Measurements from ENCODE around the gene FSIP1. TPM values are rescaled to one million over a fixed set of nuclear protein-coding genes. Genes with fewer than 3 reads are reported as not detected.

FSIP1 gene
- total and polyA plus RNA-seq, 12 donors: 0.15 to 4.4 (median 0.89) TPM

DNA sequence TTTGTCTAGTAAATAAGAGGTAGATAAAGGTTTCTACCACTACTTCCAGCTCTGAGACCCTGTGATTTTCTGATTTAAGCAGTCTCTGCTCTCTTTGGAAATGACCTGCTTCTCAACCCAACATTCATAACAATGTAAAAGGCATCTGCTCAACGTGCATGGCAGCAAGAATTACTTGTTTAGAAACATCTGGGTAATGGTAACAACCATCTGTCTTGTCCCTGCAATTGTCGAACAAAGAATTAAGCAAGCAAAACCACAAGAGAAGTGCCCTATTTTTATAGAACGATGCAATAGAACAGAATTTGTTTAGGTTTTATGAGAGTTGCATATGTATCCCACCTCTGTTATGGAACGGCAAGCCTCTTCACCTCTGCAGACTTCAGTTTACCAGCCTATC lies 7.1 kb upstream of the FSIP1 start:
- Histone ChIP-seq H3K27ac (no peak overlapping the region), H3K9me3 (no peaks in the 10 kb centered on the region), H3K4me1 (peaks cover 0 to 25% (median 9%) of the 10 kb centered on the region in 9 donors), H3K4me3 (no peak overlapping the region), H3K36me3 (no peaks in the 10 kb centered on the region), H3K27me3 (no peaks in the 10 kb centered on the region)
- intact Hi-C loops (cut with DNase I): loop anchor here (5.0 to 10.0 kb wide), 9 partner anchors 83 to 245 kb away; partner anchors contain the start of genes EIF2AK4 (in 4 of the 10), SRP14 (in 3 of the 10) and GPR176 (in 1 of the 10)
- no peak for ATAC-seq
- no peak for DNase-seq
- 84 to 87% methylated on average over 4 of the region's 4 CpGs for WGBS, 2 donors
- TF ChIP-seq, protein P1, sequence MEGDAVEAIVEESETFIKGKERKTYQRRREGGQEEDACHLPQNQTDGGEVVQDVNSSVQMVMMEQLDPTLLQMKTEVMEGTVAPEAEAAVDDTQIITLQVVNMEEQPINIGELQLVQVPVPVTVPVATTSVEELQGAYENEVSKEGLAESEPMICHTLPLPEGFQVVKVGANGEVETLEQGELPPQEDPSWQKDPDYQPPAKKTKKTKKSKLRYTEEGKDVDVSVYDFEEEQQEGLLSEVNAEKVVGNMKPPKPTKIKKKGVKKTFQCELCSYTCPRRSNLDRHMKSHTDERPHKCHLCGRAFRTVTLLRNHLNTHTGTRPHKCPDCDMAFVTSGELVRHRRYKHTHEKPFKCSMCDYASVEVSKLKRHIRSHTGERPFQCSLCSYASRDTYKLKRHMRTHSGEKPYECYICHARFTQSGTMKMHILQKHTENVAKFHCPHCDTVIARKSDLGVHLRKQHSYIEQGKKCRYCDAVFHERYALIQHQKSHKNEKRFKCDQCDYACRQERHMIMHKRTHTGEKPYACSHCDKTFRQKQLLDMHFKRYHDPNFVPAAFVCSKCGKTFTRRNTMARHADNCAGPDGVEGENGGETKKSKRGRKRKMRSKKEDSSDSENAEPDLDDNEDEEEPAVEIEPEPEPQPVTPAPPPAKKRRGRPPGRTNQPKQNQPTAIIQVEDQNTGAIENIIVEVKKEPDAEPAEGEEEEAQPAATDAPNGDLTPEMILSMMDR (IDR thresholded peaks at IDR 0.05): no peak

DNA sequence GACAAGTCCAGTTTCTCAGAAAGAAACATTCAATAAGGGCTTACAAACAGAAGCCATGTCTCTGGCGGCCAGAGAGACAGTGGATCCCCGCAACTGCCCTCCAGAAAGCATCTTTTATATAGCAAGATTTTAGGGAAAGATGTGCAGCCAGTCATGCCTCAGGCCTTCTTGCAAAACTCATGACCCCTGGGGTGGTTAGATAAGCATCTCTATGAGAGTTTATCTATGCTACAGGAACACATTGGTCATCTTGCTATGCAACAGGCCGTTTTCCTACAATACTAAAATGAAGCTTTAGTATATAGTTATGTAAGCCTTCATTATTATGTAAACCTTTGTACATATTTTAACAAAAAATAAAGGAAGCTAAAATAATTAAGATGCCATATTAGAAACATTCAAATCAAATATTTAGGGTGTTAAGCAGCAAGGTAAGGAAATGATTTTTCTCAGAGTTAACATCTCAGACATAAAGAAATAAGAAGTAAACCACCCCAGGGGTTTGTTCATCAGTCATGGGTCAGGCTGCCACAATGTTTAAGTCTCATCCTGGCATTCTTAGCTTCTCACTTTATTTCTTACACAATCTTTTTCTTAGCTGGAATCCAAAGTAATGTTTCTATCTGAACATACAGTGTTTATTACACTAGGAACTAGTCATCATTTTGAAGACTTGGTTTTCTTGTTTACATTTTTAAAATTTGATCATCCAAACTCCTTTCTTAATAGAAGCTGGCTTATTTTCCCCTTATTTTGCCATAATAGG lies 6.3 kb upstream of the FSIP1 start:
- Histone ChIP-seq H3K4me1 (peaks cover 0 to 33% (median 12%) of the 10 kb centered on the region in 9 donors), H3K4me3 (no peak overlapping the region), H3K27ac (peak overlapping the region in 1 of 10 donors; percentile 3), H3K36me3 (no peaks in the 10 kb centered on the region), H3K9me3 (no peaks in the 10 kb centered on the region), H3K27me3 (no peaks in the 10 kb centered on the region)
- ATAC-seq (no peak), DNase-seq (no peak)
- intact Hi-C loops (cut with DNase I): loop anchor here in 9 of 10 donors (5.0 to 10.0 kb wide), 8 partner anchors 83 to 246 kb away; partner anchors contain the start of genes EIF2AK4 (in 4 of the 9), SRP14 (in 3 of the 9) and GPR176 (in 1 of the 9)
- TF ChIP-seq, protein P1 (IDR thresholded peaks at IDR 0.05): no peak
- 80 to 85% methylated on average over 3 of the region's 3 CpGs for WGBS, 2 donors

DNA sequence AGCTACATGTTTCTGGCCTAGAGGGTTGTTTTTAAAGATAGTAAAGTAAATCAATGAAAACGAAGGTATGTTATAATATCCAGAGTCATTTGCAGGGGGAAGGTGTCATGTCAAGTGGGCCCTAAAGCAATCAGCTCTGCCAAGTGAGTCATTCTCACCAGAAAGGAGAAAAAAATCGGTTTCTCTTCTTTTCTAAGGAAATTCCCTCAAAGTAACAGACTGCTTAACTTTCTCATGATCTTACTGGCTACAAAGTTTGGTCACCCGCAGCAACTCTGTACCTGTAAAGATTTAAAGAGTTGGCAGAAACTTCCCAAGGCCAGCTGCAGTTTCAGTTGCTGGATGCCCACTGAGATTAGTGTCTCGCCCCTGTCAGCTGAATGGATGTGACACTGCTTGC lies 5.5 kb upstream of the FSIP1 start:
- Histone ChIP-seq H3K4me3 (no peak overlapping the region), H3K27ac (no peak overlapping the region), H3K27me3 (no peaks in the 10 kb centered on the region), H3K36me3 (no peaks in the 10 kb centered on the region), H3K4me1 (peaks cover 0 to 41% (median 19%) of the 10 kb centered on the region in 9 donors), H3K9me3 (no peaks in the 10 kb centered on the region)
- TF ChIP-seq, protein P1 (IDR thresholded peaks at IDR 0.05): no peak
- WGBS, 2 donors: 71% methylated on average over 4 of the region's 4 CpGs
- intact Hi-C loops (cut with DNase I): loop anchor here in 9 of 10 donors (5.0 to 10.0 kb wide), 8 partner anchors 84 to 247 kb away; partner anchors contain the start of genes EIF2AK4 (in 4 of the 9), SRP14 (in 3 of the 9) and GPR176 (in 1 of the 9)
- DNase-seq (no peak), ATAC-seq (no peak)

DNA sequence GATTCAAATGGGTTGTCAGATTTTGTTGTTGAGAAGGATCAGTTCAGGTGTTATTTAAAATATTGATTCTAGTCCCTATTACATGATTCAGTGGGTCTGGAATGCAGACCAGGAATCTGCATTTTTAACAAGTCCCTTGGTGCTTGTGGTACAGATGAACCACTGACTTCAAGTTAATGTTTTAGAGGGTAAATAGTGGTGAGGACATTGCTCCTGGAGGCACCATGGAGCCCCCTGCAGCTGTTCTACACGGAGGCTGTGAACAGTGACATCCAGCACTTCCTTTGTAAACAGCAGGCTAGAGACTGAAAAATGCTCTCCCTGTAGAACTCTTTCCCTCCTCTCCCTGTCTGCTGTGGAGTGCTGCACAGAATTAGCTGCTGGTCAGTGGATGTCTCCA lies 4.8 kb upstream of the FSIP1 start:
- Histone ChIP-seq H3K36me3 (no peaks in the 10 kb centered on the region), H3K9me3 (no peaks in the 10 kb centered on the region), H3K27me3 (no peaks in the 10 kb centered on the region), H3K4me3 (no peak overlapping the region), H3K4me1 (peaks cover 0 to 43% (median 15%) of the 10 kb centered on the region in 9 donors), H3K27ac (no peak overlapping the region)
- DNase-seq (no peak), ATAC-seq (no peak)
- TF ChIP-seq, protein P1 (IDR thresholded peaks at IDR 0.05): no peak
- intact Hi-C loops (cut with DNase I): loop anchor here in 9 of 10 donors (2.0 to 10.0 kb wide), 10 partner anchors 85 to 247 kb away; partner anchors contain the start of genes EIF2AK4 (in 4 of the 9), SRP14 (in 3 of the 9) and GPR176 (in 1 of the 9)
- 30 to 35% methylated on average over 1 of the region's 1 CpG for WGBS, 2 donors

Measured in heart right ventricle (tissue), 16 donors.